Epidermal melanocyte (primary cell): Measurements from ENCODE around the gene ANO3.

Source experiments
- DNase-seq: peaks from one replicate; pipeline ENCODE4 v3.0.0; 2011; ENCODE audit warnings: low spot score; ENCODE audit not compliant: insufficient read length

ANO3 gene

GRCh38 chr11:26483108-26483507, 151.2 kb downstream of the ANO3 start:
- DNase-seq = no peak

GRCh38 chr11:26490546-26490945, 158.6 kb downstream of the ANO3 start:
- no peak for DNase-seq

DNA sequence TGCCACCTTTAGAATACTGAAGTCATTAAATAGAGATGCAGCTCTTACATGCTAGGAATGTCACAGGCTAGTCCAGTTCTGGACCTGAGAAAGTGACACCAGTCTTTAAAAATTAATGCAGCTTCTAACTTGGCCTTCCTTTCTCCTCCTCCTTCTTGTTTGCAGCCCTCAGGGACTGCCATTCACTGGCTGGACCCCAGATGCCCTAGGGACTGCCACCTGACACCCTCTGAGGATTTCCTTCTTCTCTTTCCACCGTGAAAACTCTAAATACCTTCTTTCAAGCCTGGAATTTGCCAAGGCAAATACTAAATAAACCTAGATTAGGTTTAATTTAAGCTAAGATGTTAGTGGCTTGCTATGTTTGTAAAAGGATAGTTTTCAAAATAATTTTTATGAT, 161.7 kb downstream of the ANO3 start:
- no peak for DNase-seq

DNA sequence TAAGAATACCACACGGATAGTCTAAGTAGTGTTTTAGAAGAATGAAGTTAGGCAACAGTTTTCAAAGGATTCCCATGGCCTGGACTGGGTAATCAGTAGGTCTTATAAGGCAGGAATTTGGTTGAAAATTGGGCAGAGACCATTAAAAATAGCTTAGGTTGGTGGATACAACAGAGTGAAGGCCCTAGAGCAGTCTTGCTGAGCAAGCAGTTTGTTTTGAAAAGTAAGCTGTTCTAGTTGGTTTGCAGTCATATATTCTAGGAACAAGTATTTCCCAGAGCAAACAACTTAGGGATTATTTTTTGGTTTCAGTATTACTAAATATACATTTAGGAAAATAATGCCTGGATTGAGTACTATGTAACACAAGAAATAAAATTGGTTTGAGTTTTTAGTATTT, 175.3 kb downstream of the ANO3 start:
- no peak for DNase-seq

- DNase-seq = no peak
These were observed 178.2 kb downstream of the ANO3 start for GRCh38 chr11:26510164-26510563.

GRCh38 chr11:26510756-26511155, 178.8 kb downstream of the ANO3 start:
- peak; percentile 34 for DNase-seq

DNA sequence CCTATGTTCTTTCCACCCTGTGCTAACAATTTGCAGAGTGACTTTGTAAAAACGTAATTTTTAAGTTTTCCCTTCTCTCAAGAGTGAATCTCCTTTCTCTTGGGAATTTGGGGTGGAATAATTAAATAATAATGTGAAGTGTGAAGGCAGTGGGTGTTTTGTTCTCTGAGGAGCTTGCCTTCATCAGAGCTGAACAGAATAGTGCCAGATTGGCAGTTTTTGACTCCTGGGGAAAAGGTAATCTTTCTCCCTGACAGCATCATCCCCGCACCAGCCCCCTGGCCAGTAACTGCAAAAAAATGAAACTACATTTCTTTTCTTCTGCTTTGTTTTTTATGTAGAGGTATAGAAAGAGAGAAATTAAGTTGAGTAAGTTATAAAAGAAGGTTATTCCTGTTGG, 180.3 kb downstream of the ANO3 start:
- no peak for DNase-seq

DNA sequence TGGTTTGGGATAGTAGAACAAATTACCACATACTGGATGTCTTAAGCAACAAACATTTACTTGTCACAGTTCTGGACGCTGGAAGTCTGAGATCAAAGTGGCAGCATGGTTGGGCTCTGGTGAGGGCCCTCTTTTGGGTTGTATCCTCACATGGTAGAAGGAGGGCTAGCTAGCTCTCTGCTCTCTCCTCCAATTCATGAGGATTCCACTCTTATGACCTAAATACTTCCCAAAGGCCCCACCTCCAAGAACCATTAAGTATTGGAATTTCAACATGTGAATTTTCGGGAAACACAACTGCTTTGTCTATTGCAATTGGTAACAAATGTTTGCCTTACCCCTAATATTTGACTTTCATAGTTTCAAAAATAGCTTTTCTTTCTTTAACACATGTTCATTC, 187.5 kb downstream of the ANO3 start:
- no peak for DNase-seq

- DNase-seq = no peak
These were observed 191.1 kb downstream of the ANO3 start for GRCh38 chr11:26522912-26523610.

- DNase-seq = no peak
These were observed 195.8 kb downstream of the ANO3 start for GRCh38 chr11:26527685-26528084.

DNA sequence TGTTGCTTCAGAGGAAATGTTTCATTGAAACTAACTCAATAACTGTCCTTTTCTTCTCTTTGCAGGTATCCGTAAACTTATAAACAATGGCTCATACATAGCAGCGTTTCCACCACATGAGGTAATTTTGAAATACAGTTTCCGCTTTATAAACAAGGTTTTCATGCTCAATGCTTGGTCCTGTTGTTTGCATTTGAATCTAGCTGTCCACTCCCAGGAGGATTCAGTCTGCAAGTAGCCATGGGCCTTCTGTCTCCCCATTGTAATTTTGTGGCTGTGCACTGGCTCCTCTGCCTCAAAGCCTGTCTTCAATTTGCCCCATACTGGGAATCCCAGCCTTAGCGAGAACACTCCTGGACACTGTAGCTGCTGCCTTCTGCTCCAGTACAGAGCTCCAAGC, 205.4 kb downstream of the ANO3 start:
- no peak for DNase-seq

DNA sequence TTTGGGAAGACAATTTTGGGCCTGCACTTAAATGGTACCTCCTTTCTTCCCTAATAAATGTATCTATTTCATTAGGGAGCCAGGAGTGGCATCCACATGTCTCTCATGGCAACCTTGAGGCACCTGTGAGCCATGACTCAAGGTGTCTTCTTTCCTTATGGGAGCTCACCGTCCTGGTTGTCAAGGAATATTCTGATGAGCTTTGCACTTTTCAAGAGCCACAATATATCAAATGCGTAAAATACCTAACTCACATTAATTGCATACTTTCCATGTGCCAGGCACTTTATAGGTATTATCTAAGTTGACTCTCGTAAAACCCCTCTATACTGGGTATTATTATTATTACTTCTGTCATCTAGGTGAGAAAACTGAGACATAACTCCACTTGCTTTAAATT, 207.6 kb downstream of the ANO3 start:
- DNase-seq = no peak

DNA sequence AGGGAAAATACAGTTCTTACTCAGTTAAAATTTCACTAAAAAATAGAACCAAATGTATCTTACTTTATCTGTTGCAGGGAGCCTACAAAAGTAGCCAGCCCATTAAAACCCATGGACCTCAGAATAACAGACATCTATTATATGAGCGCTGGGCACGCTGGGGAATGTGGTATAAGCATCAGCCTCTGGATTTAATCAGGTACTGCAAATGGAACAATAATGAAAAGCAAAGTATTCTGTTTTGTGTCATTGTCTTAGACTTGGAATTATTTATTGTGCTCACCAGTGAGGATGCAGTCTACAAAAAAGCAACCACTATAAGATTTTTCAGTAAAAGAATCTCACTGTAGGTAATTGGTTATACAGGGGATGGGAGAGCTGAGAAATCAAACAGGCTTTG, 209.9 kb downstream of the ANO3 start:
- DNase-seq = no peak

- DNase-seq = no peak
These were observed 217.2 kb downstream of the ANO3 start for GRCh38 chr11:26549176-26549575.

DNA sequence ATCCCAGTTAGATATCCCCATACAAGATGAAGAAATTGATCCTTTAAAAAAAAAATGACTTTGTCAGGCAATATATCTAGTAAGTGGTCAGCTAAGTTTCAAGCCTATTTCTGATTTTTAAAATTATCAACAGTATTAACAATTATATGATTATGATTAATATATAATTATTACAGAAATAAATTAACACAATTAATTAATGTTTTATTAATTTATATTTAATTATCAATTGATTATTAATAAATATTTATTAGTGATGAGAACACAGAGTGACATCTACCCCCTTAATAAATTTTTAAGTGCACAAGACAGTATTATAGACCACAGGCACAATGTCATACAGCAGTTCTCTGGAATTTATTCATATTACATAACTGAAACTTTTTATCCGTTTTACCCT, 218.1 kb downstream of the ANO3 start:
- no peak for DNase-seq

DNA sequence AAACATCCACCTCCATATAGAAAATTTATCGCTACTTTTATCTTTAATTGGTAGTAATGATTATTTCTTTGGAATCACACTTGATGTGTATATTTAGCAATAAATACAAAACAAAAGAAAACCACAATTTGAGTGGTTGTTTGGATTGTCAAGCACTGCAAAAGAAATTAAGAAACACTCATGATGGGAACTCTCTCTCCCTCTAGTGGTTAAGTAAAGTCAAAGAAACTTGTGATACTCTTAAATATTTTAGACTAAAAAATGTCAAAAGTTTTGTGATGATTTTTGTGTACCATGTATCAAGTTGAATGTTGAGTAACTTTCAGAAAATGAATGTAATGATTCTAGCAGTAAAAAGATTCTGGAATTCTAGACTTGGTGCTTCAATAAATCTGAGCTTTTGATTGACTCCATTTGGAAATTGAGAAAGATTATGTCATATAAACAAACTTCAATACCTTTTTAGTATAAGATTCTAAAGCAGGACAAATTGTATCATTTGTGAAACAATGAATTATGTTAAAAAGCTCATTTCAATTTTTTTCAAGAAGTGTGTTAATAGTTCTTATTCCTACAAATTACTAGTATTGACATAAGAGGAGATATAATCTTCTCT, 219.4 kb downstream of the ANO3 start:
- no peak for DNase-seq

DNA sequence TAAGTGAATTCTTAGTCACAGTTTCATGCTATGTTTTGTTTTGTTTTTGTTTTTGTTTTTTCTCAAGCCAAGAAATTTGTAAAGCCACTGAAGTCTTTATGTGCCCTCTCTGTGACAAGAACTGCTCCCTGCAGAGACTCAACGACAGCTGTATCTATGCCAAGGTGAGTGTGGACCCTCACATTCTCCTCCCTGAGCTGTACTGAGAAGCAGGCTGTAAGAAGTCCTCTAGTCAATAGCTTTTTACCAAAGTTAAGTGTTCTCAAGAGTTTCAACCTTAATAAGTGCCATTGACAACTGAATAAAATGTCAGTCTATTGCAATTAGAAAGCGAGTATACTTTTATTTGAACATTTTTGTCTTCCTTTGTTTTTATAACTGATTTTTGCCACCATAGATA, 221.3 kb downstream of the ANO3 start:
- DNase-seq = no peak

GRCh38 chr11:26554455-26554854, 222.5 kb downstream of the ANO3 start:
- DNase-seq = no peak

- DNase-seq = no peak
These were observed 224.7 kb downstream of the ANO3 start for GRCh38 chr11:26556582-26556981.

DNA sequence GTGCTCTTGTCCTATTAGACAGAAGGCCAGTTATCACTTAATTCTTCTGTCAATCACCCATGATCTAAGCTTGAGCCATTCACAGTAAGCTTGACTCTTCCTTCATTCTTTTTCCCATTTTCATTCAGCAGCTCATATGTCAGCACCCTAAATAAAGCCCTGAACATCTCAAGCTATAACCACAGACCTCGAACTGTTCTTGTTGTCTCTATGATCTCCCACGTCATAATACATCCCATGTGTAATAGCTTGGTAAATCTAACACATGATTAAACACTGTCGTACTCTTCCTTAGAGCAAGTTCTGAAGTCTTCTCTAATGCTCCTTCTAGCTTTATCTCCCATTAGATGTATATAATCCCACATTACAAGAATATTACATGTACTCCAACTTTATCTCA, 225.7 kb downstream of the ANO3 start:
- DNase-seq = no peak

DNA sequence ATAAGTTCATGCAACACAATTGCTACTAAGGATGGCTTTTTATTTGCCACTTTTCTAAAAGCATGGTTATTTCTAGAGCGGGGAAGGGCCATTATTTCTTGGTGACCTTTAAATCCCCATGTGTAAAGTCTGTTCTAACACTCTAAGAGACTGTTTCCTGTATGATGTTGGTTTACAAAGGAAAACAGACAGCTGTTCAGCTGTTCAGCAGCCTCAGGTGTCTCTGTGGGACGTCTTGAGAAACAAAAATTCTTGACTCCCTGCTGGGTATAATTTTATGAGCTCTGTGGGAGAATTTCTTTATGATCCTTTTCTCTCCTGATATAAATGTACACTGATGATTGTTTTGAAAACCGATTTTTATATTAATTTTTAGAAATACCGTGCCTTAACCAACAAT, 226.3 kb downstream of the ANO3 start:
- DNase-seq = no peak

DNA sequence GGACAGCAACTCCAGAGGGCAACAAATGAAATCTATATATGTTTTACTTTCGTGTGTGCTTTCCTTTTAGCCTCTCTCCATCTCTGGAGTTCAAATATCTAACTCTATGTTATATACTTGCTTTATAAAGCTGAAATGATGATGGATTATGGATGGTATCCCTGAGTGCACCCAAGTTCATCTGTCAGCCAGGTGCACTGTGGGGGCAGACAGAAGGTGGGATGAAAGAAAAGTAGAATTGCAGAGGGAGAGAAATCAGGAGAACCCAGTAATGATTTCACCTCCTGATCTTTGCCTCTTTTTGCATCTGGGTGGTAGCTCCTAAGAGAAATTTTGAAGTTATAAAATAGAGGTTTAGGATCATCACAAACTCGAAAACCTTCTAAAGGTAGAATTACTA, 237.7 kb downstream of the ANO3 start:
- DNase-seq = no peak

- no peak for DNase-seq
These were observed 240.1 kb downstream of the ANO3 start, which contains the start of gene MUC15 for GRCh38 chr11:26571861-26572654. TSS of gene MUC15 (minus strand) at chr11:26572263. CDS start at chr11:26567094, 5,169 bp downstream.
